HCT116 (cell line): Measurements from ENCODE around the gene PLCB1.

Experiments
- CEBPB ChIP-seq: IDR thresholded peaks from 2 replicates; pipeline ENCODE4 v1.6.1; 2012; ENCODE audit warnings: low read depth
- EZH2 ChIP-seq: fragments of 200-600 bp; sonication (generic); IDR thresholded peaks from 2 replicates; pipeline ENCODE4 v1.6.1; 2017; ENCODE audit warnings: antibody characterized with exemption, mixed run types
- POLR2A ChIP-seq: IDR thresholded peaks from 2 replicates; pipeline ENCODE4 v1.7.0; 2011; ENCODE audit warnings: borderline replicate concordance; ENCODE audit not compliant: insufficient read depth, insufficient read length; ENCODE audit errors: extremely low read depth
- SIN3A ChIP-seq: IDR thresholded peaks from 2 replicates; pipeline ENCODE4 v1.6.1; 2012; ENCODE audit warnings: low read depth
- TF ChIP-seq, protein P1 (sequence below), 3 experiments: fragments of 200-600 bp in 1 of 3; sonication (generic) in 1 of 3; IDR thresholded peaks in 2 of 3; conservative IDR thresholded peaks in 1 of 3; 2 replicates each; pipeline ENCODE4 v1.5.1; 2012 to 2017; ENCODE audit warnings: low read depth in 2 of 3, low read length in 2 of 3, antibody characterized with exemption in 1 of 3, borderline replicate concordance in 1 of 3, control low read depth in 1 of 3, mild to moderate bottlenecking in 1 of 3, mixed read lengths in 1 of 3, mixed run types in 1 of 3, moderate library complexity in 1 of 3; ENCODE audit not compliant: insufficient read depth in 1 of 3

DNA sequence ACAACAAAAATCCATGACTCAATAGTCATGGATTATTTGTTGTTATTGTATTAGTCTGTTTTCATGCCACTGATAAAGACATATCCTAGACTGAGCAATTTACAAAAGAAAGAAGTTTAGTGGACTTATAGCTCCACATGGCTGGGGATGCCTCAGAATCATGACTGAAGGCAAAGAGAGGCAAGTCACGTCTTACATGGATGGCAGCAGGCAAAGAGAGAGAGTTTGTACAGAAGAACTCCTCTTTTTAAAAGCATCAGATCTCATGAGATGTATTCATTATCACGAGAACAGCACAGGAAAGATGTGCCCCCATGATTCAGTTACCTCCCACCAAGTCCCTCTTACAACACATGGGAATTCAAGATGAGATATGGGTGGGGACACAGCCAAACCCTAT, 792.5 kb downstream of the PLCB1 start:
- TF ChIP-seq EZH2 (no peak), POLR2A (no peak), CEBPB (no peak), SIN3A (no peak)
- TF ChIP-seq, protein P1, sequence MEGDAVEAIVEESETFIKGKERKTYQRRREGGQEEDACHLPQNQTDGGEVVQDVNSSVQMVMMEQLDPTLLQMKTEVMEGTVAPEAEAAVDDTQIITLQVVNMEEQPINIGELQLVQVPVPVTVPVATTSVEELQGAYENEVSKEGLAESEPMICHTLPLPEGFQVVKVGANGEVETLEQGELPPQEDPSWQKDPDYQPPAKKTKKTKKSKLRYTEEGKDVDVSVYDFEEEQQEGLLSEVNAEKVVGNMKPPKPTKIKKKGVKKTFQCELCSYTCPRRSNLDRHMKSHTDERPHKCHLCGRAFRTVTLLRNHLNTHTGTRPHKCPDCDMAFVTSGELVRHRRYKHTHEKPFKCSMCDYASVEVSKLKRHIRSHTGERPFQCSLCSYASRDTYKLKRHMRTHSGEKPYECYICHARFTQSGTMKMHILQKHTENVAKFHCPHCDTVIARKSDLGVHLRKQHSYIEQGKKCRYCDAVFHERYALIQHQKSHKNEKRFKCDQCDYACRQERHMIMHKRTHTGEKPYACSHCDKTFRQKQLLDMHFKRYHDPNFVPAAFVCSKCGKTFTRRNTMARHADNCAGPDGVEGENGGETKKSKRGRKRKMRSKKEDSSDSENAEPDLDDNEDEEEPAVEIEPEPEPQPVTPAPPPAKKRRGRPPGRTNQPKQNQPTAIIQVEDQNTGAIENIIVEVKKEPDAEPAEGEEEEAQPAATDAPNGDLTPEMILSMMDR (IDR thresholded peaks at IDR 0.05 in 2 of 3, conservative IDR thresholded peaks at IDR 0.05 in 1 of 3; ENCODE audit: borderline replicate concordance in 1 of 3, insufficient read depth in 1 of 3, low read depth in 2 of 3, low read length in 2 of 3), result no peak
